GM23248 (cell line): ENCODE results near the gene KCTD16. TPM values are rescaled to one million over a fixed set of nuclear protein-coding genes. Genes with fewer than 3 reads are reported as not detected.

Experiments
- DNase-seq: peaks from one replicate; pipeline ENCODE4 v3.0.0-alpha.2; 2015
- H2AFZ ChIP-seq: fragments of 200-600 bp; sonication (generic); 2 replicates; pipeline ENCODE4 v1.6.1; 2016; ENCODE audit warnings: antibody characterized with exemption
- H3F3A ChIP-seq: fragments of 200-600 bp; sonication (generic); 2 replicates; pipeline ENCODE4 v1.6.1; 2016; ENCODE audit warnings: mild to moderate bottlenecking, antibody characterized with exemption, mixed run types; ENCODE audit not compliant: insufficient read depth
- H3K27ac ChIP-seq: fragments of 200-600 bp; sonication (generic); 2 replicates; pipeline ENCODE4 v1.5.1; 2016; ENCODE audit warnings: mild to moderate bottlenecking
- H3K27me3 ChIP-seq: fragments of 200-600 bp; sonication (generic); replicated peaks from 2 replicates; pipeline ENCODE4 v1.6.1; 2016; ENCODE audit warnings: mild to moderate bottlenecking; ENCODE audit not compliant: insufficient read depth
- H3K36me3 ChIP-seq: fragments of 200-600 bp; sonication (generic); 2 replicates; pipeline ENCODE4 v1.6.1; 2016; ENCODE audit warnings: low read depth, mild to moderate bottlenecking
- H3K4me1 ChIP-seq: fragments of 200-600 bp; sonication (generic); 2 replicates; pipeline ENCODE4 v1.6.1; 2016; ENCODE audit warnings: mild to moderate bottlenecking; ENCODE audit not compliant: insufficient read depth
- H3K4me2 ChIP-seq: fragments of 200-600 bp; sonication (generic); one replicate; pipeline ENCODE4 v1.6.1; 2016; ENCODE audit warnings: mild to moderate bottlenecking; ENCODE audit not compliant: unreplicated experiment
- H3K4me3 ChIP-seq: fragments of 200-600 bp; sonication (generic); 2 replicates; pipeline ENCODE4 v1.5.1; 2016; ENCODE audit warnings: mild to moderate bottlenecking
- H3K79me2 ChIP-seq: fragments of 200-600 bp; sonication (generic); 2 replicates; pipeline ENCODE4 v1.6.1; 2016; ENCODE audit warnings: mild to moderate bottlenecking; ENCODE audit not compliant: insufficient read depth
- H3K9ac ChIP-seq: fragments of 200-600 bp; sonication (generic); 2 replicates; pipeline ENCODE4 v1.6.1; 2016; ENCODE audit warnings: mild to moderate bottlenecking
- H3K9me2 ChIP-seq: fragments of 200-600 bp; sonication (generic); 2 replicates; pipeline ENCODE4 v1.6.1; 2016; ENCODE audit warnings: mixed run types, mild to moderate bottlenecking, moderate library complexity; ENCODE audit not compliant: insufficient read depth
- H3K9me3 ChIP-seq: fragments of 200-600 bp; sonication (generic); one replicate; pipeline ENCODE4 v1.6.1; 2017; ENCODE audit warnings: low read depth
- H4K20me1 ChIP-seq: fragments of 200-600 bp; sonication (generic); 2 replicates; pipeline ENCODE4 v1.6.0; 2016; ENCODE audit not compliant: insufficient read depth
- EZH2 ChIP-seq: fragments of 200-600 bp; sonication (generic); IDR thresholded peaks from 2 replicates; pipeline ENCODE4 v1.6.1; 2018; ENCODE audit warnings: antibody characterized with exemption, mild to moderate bottlenecking; ENCODE audit not compliant: insufficient read depth, poor library complexity, severe bottlenecking
- EZH2phosphoT487 ChIP-seq: fragments of 200-600 bp; sonication (generic); IDR thresholded peaks from 2 replicates; pipeline ENCODE4 v1.6.1; 2018; ENCODE audit warnings: antibody characterized with exemption, moderate library complexity, mild to moderate bottlenecking, low read depth; ENCODE audit not compliant: insufficient read depth
- WGBS, 2 experiments: methylation state at CpG; one replicate each; pipeline ENCODE4 v1.1.6; 2015 to 2017; ENCODE audit warnings: low lambda C conversion rate in 2 of 2, low coverage in 1 of 2; ENCODE audit errors: missing lambda C conversion rate in 2 of 2; 5-methylcytosine and 5-hydroxymethylcytosine counted together
- in situ Hi-C: fragments of 300-500 bp; cut with MboI; formaldehyde crosslinking; loops from 2 replicates; pipeline ENCODE4 v1.15.0; 2020
- polyA plus RNA-seq: library from polyadenylated mRNA; unstranded; fragments of >200 nt; fragmentation: Nextera tagmentation; extraction: Ambion mirVana; gene quantifications from 2 replicates; pipeline ENCODE4 v1.2.1, GENCODE V29; 2016
- total RNA-seq: library from RNA; depleted of rRNA; stranded (reverse); fragments of >200 nt; shearing (Covaris generic); gene quantifications from 2 replicates; pipeline ENCODE4 v1.2.3, GENCODE V29; 2014

The KCTD16 gene
- total and polyA plus RNA-seq, 2 experiments from 2014 or later: 0.25 to 0.65 TPM

- no peak overlapping the region for H2AFZ ChIP-seq
- H3K27me3 ChIP-seq: no peaks in the 10 kb centered on the region
- no peak overlapping the region for H3K9ac ChIP-seq
- no peaks in the 10 kb centered on the region for H3K9me2 ChIP-seq
- H3K4me2 ChIP-seq: no peak overlapping the region
- H4K20me1 ChIP-seq: no peaks in the 10 kb centered on the region
- no peaks in the 10 kb centered on the region for H3K36me3 ChIP-seq
- H3K9me3 ChIP-seq: no peaks in the 10 kb centered on the region
- no peak for DNase-seq
- H3K79me2 ChIP-seq: no peaks in the 10 kb centered on the region
- TF ChIP-seq EZH2phosphoT487 (no peak), EZH2 (no peak)
- 41 to 46% methylated on average over 4 of the region's 4 CpGs for WGBS, 2 experiments
- H3K4me1 ChIP-seq: no peaks in the 10 kb centered on the region
- no peak overlapping the region for H3K27ac ChIP-seq
- in situ Hi-C loops: no loop called here
- H3F3A ChIP-seq: no peaks in the 10 kb centered on the region
- no peak overlapping the region for H3K4me3 ChIP-seq
These were observed 262.6 kb downstream of the KCTD16 start for GRCh38 chr5:144433140-144433822.

- in situ Hi-C loops: no loop called here
- TF ChIP-seq EZH2phosphoT487 (no peak), EZH2 (no peak)
These were observed 263.2 kb downstream of the KCTD16 start for GRCh38 chr5:144433893-144434292.

GRCh38 chr5:144436007-144436406 is 265.3 kb downstream of the KCTD16 start:
- H3K27ac ChIP-seq: no peak overlapping the region
- H3K9me3 ChIP-seq: no peaks in the 10 kb centered on the region
- no peaks in the 10 kb centered on the region for H3K36me3 ChIP-seq
- no peaks in the 10 kb centered on the region for H3K27me3 ChIP-seq
- no peak overlapping the region for H2AFZ ChIP-seq
- no peaks in the 10 kb centered on the region for H4K20me1 ChIP-seq
- no peaks in the 10 kb centered on the region for H3F3A ChIP-seq
- no peaks in the 10 kb centered on the region for H3K9me2 ChIP-seq
- no peaks in the 10 kb centered on the region for H3K79me2 ChIP-seq
- H3K4me1 ChIP-seq: no peaks in the 10 kb centered on the region
- no peak overlapping the region for H3K4me2 ChIP-seq
- DNase-seq: no peak
- TF ChIP-seq EZH2phosphoT487 (no peak), EZH2 (no peak)
- 55 to 67% methylated on average over 1 of the region's 1 CpG for WGBS, 2 experiments
- no peak overlapping the region for H3K4me3 ChIP-seq
- H3K9ac ChIP-seq: no peak overlapping the region
- in situ Hi-C loops: no loop called here

More at GRCh38 chr5:144433893-144434292, 263.2 kb downstream of the KCTD16 start:
- 52 to 53% methylated on average over 3 of the region's 3 CpGs for WGBS, 2 experiments
- Histone ChIP-seq H3K9ac (no peak overlapping the region), H3K9me2 (no peaks in the 10 kb centered on the region), H3K27me3 (no peaks in the 10 kb centered on the region), H2AFZ (no peak overlapping the region), H3K4me3 (no peak overlapping the region), H3F3A (no peaks in the 10 kb centered on the region), H3K4me1 (no peaks in the 10 kb centered on the region), H4K20me1 (no peaks in the 10 kb centered on the region), H3K36me3 (no peaks in the 10 kb centered on the region), H3K9me3 (no peaks in the 10 kb centered on the region), H3K79me2 (no peaks in the 10 kb centered on the region), H3K4me2 (no peak overlapping the region), H3K27ac (no peak overlapping the region)
- DNase-seq: no peak

- Histone ChIP-seq H3K4me1 (no peaks in the 10 kb centered on the region), H3K79me2 (no peaks in the 10 kb centered on the region), H3K27me3 (no peaks in the 10 kb centered on the region), H3K9me2 (no peaks in the 10 kb centered on the region), H3K36me3 (no peaks in the 10 kb centered on the region), H3F3A (no peaks in the 10 kb centered on the region), H4K20me1 (no peaks in the 10 kb centered on the region), H3K4me3 (no peak overlapping the region), H2AFZ (no peak overlapping the region), H3K27ac (no peak overlapping the region), H3K9me3 (no peaks in the 10 kb centered on the region), H3K9ac (no peak overlapping the region), H3K4me2 (no peak overlapping the region)
- DNase-seq: no peak
- in situ Hi-C loops: no loop called here
- no peak for TF ChIP-seq EZH2phosphoT487
- no peak for TF ChIP-seq EZH2
- 51 to 54% methylated on average over 4 of the region's 4 CpGs for WGBS, 2 experiments
These were observed 267.6 kb downstream of the KCTD16 start for GRCh38 chr5:144438237-144438636.
